ENCODE results near the gene SPATA31C2. TPM values are rescaled to one million over a fixed set of nuclear protein-coding genes. Genes with fewer than 3 reads are reported as not detected.

SPATA31C2 gene
- total RNA-seq: not detected in 2 replicates

DNA sequence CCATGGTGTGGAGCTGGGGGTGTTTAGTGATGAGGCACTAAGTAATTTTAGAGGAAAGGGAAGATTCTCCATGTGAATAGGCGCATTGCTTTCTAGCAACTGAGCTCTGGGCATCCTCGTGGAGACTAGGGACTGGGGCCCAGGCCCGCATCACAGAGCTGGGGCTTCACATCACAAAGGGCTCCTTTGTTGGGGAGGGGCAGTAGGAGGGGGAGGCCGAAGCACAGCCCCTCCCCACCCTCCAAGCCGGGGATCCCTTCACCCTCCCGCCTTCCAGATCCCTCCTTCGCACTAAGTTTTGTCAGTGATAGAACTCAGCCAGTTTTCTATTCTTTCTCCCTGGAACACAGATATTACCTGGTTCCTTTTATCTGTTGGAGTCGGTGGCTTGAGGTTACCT is at the start of gene SPATA31C2:
TSS of gene SPATA31C2 (minus strand) at position 101 of the 400 bp plus-strand sequence. CDS start at position 72, 29 bp downstream.

Other genes starting within 250 kb of the SPATA31C2 start
- gene SPATA31C1, start 220.5 kb downstream of the SPATA31C2 start, total RNA-seq: not detected in 2 replicates
- gene CDK20, start 163.9 kb downstream of the SPATA31C2 start, total RNA-seq: 5.8 and 6.9 TPM in 2 replicates
- gene SPIN1, start 250.0 kb upstream of the SPATA31C2 start, total RNA-seq: 52.5 and 64.5 TPM in 2 replicates

Data from myometrial cell (primary cell).